ENCODE results near the gene TFEC.

- TF ChIP-seq CTCF (IDR thresholded peaks at IDR 0.05): no peak
- TF ChIP-seq POLR2A (IDR thresholded peaks at IDR 0.05): no peak
Observed at GRCh38 chr7:115965236-115965635, 65.3 kb downstream of the TFEC start.
